ENCODE results near the gene RCN2. TPM values are rescaled to one million over a fixed set of nuclear protein-coding genes. Genes with fewer than 3 reads are reported as not detected.

Gene RCN2
- total and polyA plus RNA-seq, 2 of the 13 experiments (the other 11 are each of a cell fraction or from before 2014, with no cell fraction given), result 84.4 to 89.0 TPM

GRCh38 chr15:76987896-76988860 lies 56.6 kb downstream of the RCN2 start:
- in situ Hi-C loops (cut with HindIII; ENCODE audit: extremely low pct_ligation_motif_present, low pct_unique_long_range_greater_than_20kb), result no loop called here
- intact Hi-C loops (cut with micrococcal nuclease; ENCODE audit: unreplicated experiment), result no loop called here

GRCh38 chr15:76988867-76989780 lies 57.6 kb downstream of the RCN2 start:
- Histone ChIP-seq H3K4me3 (replicated peaks in 1 of 3; ENCODE audit: insufficient read depth in 1 of 3, low read depth in 2 of 3, low read length in 3 of 3) (no peak overlapping the region), H2AFZ (ENCODE audit: low read length) (no peak overlapping the region), H3K27me3 (ENCODE audit: control insufficient read depth in 1 of 2, insufficient read depth in 2 of 2, low read length in 2 of 2) (peaks cover 5 to 37% of the 10 kb centered on the region in 2 experiments; a peak in 4 of 5 replicates), H3K9ac (ENCODE audit: insufficient read depth, low read depth, low read length) (no peak overlapping the region), H3K27ac (ENCODE audit: extremely low read length, insufficient read depth, low read length) (no peak overlapping the region), H3K4me1 (ENCODE audit: insufficient read depth, low read length) (no peaks in the 10 kb centered on the region; the same call in 1 of the 2 replicates), H3K9me3 (ENCODE audit: low read length) (no peaks in the 10 kb centered on the region), H3K36me3 (replicated peaks in 1 of 2; ENCODE audit: control insufficient read depth in 1 of 2, insufficient read depth in 2 of 2, low read length in 2 of 2) (no peaks in the 10 kb centered on the region), H4K20me1 (ENCODE audit: insufficient read depth, low read length) (no peaks in the 10 kb centered on the region), H3K4me2 (ENCODE audit: low read depth, low read length) (no peak overlapping the region), H3K79me2 (ENCODE audit: insufficient read depth, low read length) (no peaks in the 10 kb centered on the region)
- CTCF ChIA-PET (ENCODE audit: low intra/inter-chr PET ratio, low total read pairs), result no interaction called here
- ATAC-seq (no peak), FAIRE-seq (no peak), DNase-seq (ENCODE audit: low spot score) (no peak)
- WGBS (ENCODE audit: low lambda C conversion rate), result 79% methylated on average over 9 of the region's 12 CpGs
- in situ Hi-C loops (cut with HindIII; ENCODE audit: extremely low pct_ligation_motif_present, low pct_unique_long_range_greater_than_20kb), result no loop called here
- intact Hi-C loops (cut with micrococcal nuclease; ENCODE audit: unreplicated experiment), result no loop called here
- POLR2A ChIA-PET, result no interaction called here
- no TSS peak for BruUV-seq (replicated peaks)
- TF ChIP-seq ZNF530 (CRISPR knock-in tag; IDR thresholded peaks at IDR 0.05; ENCODE audit: low read depth) (no peak), ZNF235 (CRISPR knock-in tag; IDR thresholded peaks at IDR 0.05; ENCODE audit: borderline replicate concordance) (no peak), ZNF678 (CRISPR knock-in tag; IDR thresholded peaks at IDR 0.05) (no peak), ZFY (CRISPR knock-in tag; IDR thresholded peaks at IDR 0.05) (no peak), ZHX2 (IDR thresholded peaks at IDR 0.05; ENCODE audit: low read depth) (no peak), ZHX2 (CRISPR knock-in tag; IDR thresholded peaks at IDR 0.05; ENCODE audit: borderline replicate concordance) (no peak)

More at GRCh38 chr15:76987896-76988860, 56.6 kb downstream of the RCN2 start:
- ChIA-PET POLR2A (no interaction called here), CTCF (ENCODE audit: low intra/inter-chr PET ratio, low total read pairs) (no interaction called here)
- Histone ChIP-seq H3K27me3 (ENCODE audit: control insufficient read depth in 1 of 2, insufficient read depth in 2 of 2, low read length in 2 of 2) (peaks cover 3 to 38% of the 10 kb centered on the region in 2 experiments; a peak in 3 of 5 replicates), H3K9ac (ENCODE audit: insufficient read depth, low read depth, low read length) (no peak overlapping the region), H3K36me3 (replicated peaks in 1 of 2; ENCODE audit: control insufficient read depth in 1 of 2, insufficient read depth in 2 of 2, low read length in 2 of 2) (no peaks in the 10 kb centered on the region), H3K27ac (ENCODE audit: extremely low read length, insufficient read depth, low read length) (no peak overlapping the region), H4K20me1 (ENCODE audit: insufficient read depth, low read length) (no peaks in the 10 kb centered on the region), H3K79me2 (ENCODE audit: insufficient read depth, low read length) (no peaks in the 10 kb centered on the region), H3K4me1 (ENCODE audit: insufficient read depth, low read length) (no peaks in the 10 kb centered on the region; the same call in 1 of the 2 replicates), H3K4me3 (replicated peaks in 1 of 3; ENCODE audit: insufficient read depth in 1 of 3, low read depth in 2 of 3, low read length in 3 of 3) (no peak overlapping the region), H3K4me2 (ENCODE audit: low read depth, low read length) (no peak overlapping the region), H3K9me3 (ENCODE audit: low read length) (no peaks in the 10 kb centered on the region), H2AFZ (ENCODE audit: low read length) (no peak overlapping the region)
- TF ChIP-seq ZNF674 (CRISPR knock-in tag; IDR thresholded peaks at IDR 0.05; ENCODE audit: low read depth) (no peak), ZNF263 (CRISPR knock-in tag; IDR thresholded peaks at IDR 0.05) (peak; percentile 17; the same call in 1 of the 2 replicates)
- no TSS peak for BruUV-seq (replicated peaks)
- no peak for FAIRE-seq
- ATAC-seq, result no peak
- no peak for DNase-seq (ENCODE audit: low spot score)
- WGBS (ENCODE audit: low lambda C conversion rate), result 29% methylated on average over 9 of the region's 11 CpGs
